Activated naive CD8-positive, alpha-beta T cell (primary cell): ENCODE results near the gene GALNT9.

Experiments used
- H3K27ac Mint-ChIP-seq: one replicate; pipeline ENCODE4 v1.8.0; 2021; ENCODE audit warnings: mixed read lengths
- H3K27me3 Mint-ChIP-seq: one replicate; pipeline ENCODE4 v1.8.0; 2021; ENCODE audit warnings: mixed read lengths
- H3K36me3 Mint-ChIP-seq: one replicate; pipeline ENCODE4 v1.8.0; 2021; ENCODE audit warnings: mixed read lengths
- H3K4me1 Mint-ChIP-seq: one replicate; pipeline ENCODE4 v1.8.0; 2021; ENCODE audit warnings: low read depth, mixed read lengths
- H3K4me3 Mint-ChIP-seq: one replicate; pipeline ENCODE4 v1.8.0; 2021; ENCODE audit warnings: mild to moderate bottlenecking, mixed read lengths
- H3K9me3 Mint-ChIP-seq: one replicate; pipeline ENCODE4 v1.8.0; 2021; ENCODE audit warnings: low read depth, mixed read lengths

Gene GALNT9

GRCh38 chr12:132291402-132292175 lies 37.8 kb downstream of the GALNT9 start:
- Mint-ChIP-seq H3K36me3 (no peaks in the 10 kb centered on the region), H3K4me1 (no peaks in the 10 kb centered on the region), H3K27me3 (peaks cover 8% of the 10 kb centered on the region), H3K27ac (no peak overlapping the region), H3K9me3 (no peaks in the 10 kb centered on the region), H3K4me3 (no peak overlapping the region)

DNA sequence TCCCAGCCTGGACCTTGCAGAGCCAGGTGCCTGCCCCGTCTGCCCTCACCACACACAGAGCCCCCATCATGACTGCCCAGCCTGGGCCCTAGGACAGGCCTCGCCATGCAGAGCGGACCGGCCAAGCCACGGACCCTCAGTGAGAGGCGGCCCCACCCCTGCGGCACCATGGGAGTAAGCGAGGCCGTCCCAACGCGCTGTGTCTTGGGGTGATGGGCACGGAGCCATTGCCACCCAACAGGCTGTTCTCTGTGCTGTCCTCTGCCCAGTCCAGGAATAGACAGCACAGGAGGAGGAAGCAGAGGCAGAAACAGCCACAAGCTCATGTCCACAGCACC lies 39.2 kb downstream of the GALNT9 start:
- Mint-ChIP-seq H3K4me1 (peaks cover 3% of the 10 kb centered on the region), H3K9me3 (no peaks in the 10 kb centered on the region), H3K4me3 (no peak overlapping the region), H3K36me3 (no peaks in the 10 kb centered on the region), H3K27me3 (peaks cover 8% of the 10 kb centered on the region), H3K27ac (no peak overlapping the region)

GRCh38 chr12:132289356-132290202 lies 39.8 kb downstream of the GALNT9 start:
- Mint-ChIP-seq H3K36me3 (no peaks in the 10 kb centered on the region), H3K4me1 (peaks cover 3% of the 10 kb centered on the region), H3K27me3 (peaks cover 8% of the 10 kb centered on the region), H3K27ac (no peak overlapping the region), H3K9me3 (no peaks in the 10 kb centered on the region), H3K4me3 (no peak overlapping the region)

DNA sequence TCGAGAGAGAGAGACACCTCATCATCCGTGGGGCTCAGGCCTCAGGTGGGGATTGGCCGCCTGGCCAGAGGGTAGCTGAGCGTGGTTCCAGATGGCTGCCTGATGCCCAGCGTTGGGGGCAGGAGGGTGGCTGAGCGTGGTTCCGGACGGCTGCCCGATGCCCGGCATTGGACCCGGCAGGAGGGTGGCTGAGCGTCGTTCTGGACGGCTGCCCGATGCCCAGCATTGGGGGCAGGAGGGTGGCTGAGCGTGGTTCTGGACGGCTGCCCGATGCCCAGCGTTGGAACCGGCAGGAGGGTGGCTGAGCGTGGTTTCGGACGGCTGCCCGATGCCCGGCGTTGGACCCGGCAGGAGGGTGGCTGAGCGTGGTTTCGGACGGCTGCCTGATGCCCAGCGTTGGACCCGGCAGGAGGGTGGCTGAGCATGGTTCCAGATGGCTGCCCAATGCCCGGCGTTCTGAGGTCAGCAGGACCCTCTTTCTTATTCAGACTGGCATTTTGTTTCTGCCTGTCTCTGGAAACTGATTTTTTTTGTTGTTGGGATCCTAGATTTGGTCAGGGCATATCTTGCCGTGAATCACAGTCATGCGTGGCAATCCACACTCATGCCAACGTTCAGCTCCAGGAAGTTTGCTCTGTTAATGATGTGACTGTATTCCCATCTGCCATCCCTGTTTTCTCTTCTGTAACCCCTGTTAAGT lies 40.7 kb downstream of the GALNT9 start:
- no peak overlapping the region for H3K27ac Mint-ChIP-seq
- peaks cover 5% of the 10 kb centered on the region for H3K4me1 Mint-ChIP-seq
- no peak overlapping the region for H3K4me3 Mint-ChIP-seq
- no peaks in the 10 kb centered on the region for H3K36me3 Mint-ChIP-seq
- no peaks in the 10 kb centered on the region for H3K9me3 Mint-ChIP-seq
- H3K27me3 Mint-ChIP-seq = peaks cover 12% of the 10 kb centered on the region

DNA sequence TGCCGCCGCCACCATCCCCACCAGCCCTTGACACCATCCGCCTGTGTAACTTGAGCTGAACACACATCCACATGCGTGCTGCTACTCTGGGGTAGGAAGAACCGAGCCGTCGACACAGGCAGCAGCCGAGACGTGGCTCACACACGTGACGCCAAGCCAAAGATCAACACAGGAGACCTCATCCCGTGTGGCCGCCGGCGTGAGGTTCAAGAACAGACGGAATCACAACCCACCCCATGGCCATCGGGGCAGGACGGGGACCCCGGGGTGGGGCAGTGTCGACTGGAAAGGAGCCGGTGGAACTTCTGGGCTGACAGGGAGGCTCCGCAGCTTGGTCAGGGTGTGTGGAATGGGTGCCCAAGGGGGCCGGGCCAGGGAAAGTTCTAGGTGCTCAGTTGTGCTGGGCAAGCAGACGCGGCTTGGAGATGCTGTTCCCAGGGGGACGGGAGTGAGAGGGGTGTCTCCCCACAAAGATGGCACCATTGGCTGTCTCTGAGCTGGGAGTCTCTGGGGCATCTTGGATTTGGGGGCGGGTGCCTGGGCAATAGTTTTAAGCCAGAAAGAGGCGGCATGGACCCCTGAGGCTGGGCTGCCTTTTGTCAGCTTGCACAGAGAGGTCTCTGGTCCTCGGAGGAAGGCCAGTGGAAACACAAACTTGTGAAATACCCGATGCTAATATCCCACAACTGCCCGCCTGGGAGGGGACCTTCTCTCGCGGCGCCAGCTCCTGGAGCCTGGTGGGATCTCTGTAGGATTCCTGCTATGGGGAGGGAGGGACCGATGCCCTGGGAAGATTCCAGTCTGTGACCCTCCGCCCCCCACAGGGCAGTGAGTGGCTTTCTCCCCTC lies 41.8 kb downstream of the GALNT9 start:
- Mint-ChIP-seq H3K4me1 (peaks cover 5% of the 10 kb centered on the region), H3K4me3 (no peak overlapping the region), H3K27ac (no peak overlapping the region), H3K27me3 (peaks cover 9% of the 10 kb centered on the region), H3K36me3 (no peaks in the 10 kb centered on the region), H3K9me3 (no peaks in the 10 kb centered on the region)

GRCh38 chr12:132286912-132287311 lies 42.5 kb downstream of the GALNT9 start:
- peaks cover 5% of the 10 kb centered on the region for H3K4me1 Mint-ChIP-seq
- no peak overlapping the region for H3K4me3 Mint-ChIP-seq
- H3K9me3 Mint-ChIP-seq = no peaks in the 10 kb centered on the region
- H3K27ac Mint-ChIP-seq = no peak overlapping the region
- H3K27me3 Mint-ChIP-seq = peaks cover 9% of the 10 kb centered on the region
- no peaks in the 10 kb centered on the region for H3K36me3 Mint-ChIP-seq

DNA sequence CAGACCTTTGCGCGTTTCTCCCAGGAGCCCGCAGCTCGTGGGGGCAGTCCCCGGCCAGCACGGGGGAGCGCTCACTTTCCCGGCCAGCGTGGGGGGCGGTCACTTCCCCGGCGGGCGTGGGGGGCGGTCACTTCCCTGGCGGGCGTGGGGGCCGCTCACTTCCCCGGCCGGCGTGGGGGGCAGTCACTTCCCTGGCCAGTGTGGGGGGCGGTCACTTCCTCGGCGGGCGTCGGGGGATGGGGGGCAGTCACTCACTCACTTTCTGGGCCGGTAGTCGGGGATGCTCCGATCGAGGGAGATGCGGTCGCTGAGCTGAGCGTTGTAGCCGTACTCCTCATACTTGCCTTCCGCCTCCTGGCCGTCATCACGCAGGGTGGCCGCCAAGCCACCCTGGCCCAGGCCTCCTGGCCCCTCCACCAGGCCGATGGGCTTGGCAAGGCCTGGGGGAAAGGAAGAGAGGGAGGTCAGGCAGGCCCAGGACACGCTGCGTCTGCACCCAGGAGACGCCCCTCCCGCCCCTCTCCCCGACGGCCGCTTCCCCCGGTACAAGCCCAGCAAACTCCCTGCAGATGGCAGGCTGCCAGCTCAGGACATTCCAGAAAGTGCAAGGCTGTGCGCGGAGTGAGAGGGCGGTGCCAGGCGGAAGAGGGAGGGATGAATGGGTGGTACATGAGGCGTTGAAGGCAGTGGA lies 43.3 kb downstream of the GALNT9 start:
- H3K4me3 Mint-ChIP-seq = no peak overlapping the region
- H3K27ac Mint-ChIP-seq = no peak overlapping the region
- no peaks in the 10 kb centered on the region for H3K9me3 Mint-ChIP-seq
- peaks cover 9% of the 10 kb centered on the region for H3K27me3 Mint-ChIP-seq
- peaks cover 5% of the 10 kb centered on the region for H3K4me1 Mint-ChIP-seq
- no peaks in the 10 kb centered on the region for H3K36me3 Mint-ChIP-seq

DNA sequence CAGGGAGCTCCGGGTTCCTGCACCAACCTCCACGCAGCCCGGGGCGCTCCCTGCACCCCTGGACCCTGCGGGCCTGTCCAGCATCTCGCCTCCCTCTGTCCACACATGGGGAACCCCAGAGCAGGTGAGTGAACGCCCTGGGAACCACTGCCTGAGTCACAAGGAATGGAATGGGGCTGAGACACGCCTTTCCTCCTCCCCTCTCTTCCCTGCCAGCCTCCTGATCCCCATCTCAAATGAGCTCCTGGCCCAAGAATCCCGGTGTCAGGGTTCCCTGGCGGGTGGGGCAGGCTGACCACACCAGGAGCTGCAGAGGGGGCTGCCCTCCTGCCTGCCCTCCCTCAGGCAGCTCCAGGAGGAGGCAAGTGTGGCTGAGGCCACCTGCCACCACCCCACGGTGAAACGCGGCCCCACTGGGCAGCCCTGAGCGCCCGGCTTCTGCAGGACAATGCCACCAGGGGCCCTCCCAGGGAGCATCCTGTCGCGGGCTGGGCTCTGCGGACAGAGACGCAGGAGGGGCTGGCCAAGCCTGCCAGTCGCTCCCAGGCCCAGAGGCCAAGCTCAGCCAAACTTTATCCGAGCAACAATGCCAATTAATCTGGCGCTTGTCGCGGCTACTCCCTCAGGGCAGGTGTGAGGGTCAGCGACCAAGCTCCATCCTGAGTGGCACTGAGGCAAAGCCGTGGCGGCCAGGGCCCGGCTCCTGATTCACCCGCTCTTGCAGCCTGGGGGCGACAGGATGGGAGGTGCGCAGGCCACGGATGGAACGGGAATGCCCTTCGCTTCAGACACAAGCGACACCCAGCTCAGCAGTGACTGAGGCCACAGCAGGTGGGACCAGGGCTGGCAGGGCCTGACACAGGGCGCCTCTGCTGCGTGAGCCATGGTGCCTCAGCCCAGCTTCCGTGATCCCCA lies 44.3 kb downstream of the GALNT9 start:
- Mint-ChIP-seq H3K4me3 (no peak overlapping the region), H3K36me3 (no peaks in the 10 kb centered on the region), H3K4me1 (peaks cover 5% of the 10 kb centered on the region), H3K9me3 (no peaks in the 10 kb centered on the region), H3K27me3 (peaks cover 9% of the 10 kb centered on the region), H3K27ac (no peak overlapping the region)

DNA sequence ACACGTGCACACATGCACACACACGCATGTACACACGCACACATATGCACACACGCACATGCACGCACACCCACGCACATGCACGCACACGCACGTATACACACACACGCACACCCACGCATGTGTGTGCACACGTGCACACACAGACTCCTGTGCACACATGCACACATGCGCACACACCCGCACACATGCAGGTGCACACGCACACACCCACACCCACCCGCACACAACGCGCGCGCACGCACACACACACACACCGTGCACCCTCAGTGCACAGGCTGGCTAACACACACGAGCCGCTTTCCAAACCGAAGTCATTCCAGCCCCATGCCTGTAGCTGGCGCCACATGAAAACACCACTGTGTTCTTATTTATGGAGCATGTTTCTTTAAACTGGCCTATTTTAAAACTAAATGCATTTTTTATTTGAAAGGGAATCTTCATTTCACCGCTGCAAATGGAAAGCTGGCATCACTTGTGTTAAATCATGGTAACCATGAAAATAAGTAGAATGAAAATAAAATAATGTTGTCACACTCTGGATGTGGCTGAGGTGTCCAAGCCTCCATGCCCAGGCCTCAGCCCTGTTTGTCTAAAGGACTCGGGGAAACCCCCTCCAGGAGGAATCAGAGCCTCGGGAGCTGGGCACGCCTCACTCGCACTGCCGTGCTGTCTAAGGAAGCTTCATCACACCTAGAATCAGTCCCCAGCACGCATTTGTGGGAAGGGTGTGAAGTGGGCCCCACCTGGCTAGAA lies 45.1 kb downstream of the GALNT9 start:
- no peak overlapping the region for H3K27ac Mint-ChIP-seq
- H3K4me1 Mint-ChIP-seq = peaks cover 5% of the 10 kb centered on the region
- no peak overlapping the region for H3K4me3 Mint-ChIP-seq
- H3K36me3 Mint-ChIP-seq = no peaks in the 10 kb centered on the region
- peaks cover 11% of the 10 kb centered on the region for H3K27me3 Mint-ChIP-seq
- no peaks in the 10 kb centered on the region for H3K9me3 Mint-ChIP-seq

DNA sequence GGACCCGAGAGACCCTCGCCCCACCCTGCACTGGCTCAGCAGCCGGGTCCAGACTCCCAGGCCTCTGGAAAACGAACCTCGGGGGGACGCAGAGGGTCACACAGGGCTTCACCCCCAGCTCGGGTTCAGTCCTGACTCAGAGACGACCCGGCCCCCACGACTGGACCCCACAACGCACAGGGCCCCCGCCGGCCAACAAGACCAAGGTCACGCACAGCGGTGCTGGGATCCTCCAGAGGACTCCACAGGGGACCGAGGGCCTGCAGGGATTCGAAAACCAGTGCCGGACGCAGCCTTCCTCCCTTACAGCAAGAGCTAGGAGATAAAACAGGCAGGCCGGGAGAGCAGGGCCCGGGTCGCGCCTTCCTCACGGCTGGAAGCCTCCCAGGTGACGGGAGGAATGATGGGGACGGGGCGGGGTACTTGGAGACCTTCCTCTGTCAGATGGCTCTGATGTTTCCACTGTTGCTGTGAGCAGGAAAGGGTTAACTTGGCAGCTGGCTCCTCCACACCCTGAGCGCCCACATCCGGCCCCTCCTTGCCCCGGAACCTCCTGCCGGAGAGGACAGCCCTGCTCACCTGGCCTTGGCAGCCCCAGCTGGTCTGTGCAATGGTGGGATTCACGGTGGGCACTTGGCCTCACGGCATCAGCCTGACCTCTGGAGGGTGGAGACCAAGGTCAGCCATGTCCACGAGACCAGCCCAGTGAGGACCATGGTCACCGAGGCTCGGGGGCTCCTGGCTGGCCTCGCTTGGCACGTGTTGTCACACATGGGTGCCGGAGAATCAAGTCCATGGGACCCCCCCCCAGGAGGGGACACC lies 46.2 kb downstream of the GALNT9 start:
- Mint-ChIP-seq H3K27me3 (peaks cover 11% of the 10 kb centered on the region), H3K9me3 (no peaks in the 10 kb centered on the region), H3K36me3 (no peaks in the 10 kb centered on the region), H3K27ac (no peak overlapping the region), H3K4me1 (peaks cover 5% of the 10 kb centered on the region), H3K4me3 (no peak overlapping the region)

DNA sequence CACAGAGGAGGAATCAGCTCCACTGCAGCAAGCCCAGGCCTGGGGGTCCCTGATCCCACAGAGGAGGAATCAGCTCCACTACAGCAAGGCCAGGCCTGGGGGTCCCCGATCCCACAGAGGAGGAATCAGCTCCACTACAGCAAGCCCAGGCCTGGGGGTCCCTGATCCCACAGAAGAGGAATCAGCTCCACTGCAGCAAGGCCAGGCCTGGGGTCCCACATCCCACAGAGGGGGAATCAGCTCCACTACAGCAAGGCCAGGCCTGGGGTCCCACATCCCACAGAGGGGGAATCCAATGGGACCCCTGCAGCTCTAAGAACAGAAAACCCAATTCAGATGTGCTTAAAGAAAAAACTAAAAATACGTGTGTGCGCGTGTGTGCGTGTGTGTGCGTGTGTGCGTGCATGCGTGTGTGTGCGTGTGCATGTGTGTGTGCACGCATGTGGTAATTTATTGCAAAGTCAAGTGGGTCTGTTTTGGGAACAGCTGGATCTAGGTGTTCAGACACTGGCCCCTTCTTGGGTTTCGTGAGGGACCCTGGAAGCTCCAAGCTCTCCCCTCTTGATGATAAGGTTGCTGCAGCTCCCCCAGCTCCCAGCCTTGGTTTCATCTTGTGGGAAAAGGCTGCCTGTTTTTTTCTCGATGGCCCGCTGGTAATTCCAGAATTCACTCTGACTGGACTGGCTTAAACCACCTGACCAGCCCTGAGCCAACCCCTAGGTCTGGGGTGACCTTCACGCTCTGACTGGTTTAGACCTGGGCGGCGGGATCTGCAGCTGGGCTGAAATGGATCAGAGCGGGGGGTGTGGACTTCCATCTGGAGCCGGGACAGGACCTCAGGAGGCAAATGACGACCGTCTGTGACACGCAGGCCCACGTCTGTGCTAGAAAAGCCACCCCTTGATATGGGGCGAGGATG lies 47.1 kb downstream of the GALNT9 start:
- Mint-ChIP-seq H3K9me3 (no peaks in the 10 kb centered on the region), H3K27ac (no peak overlapping the region), H3K4me1 (peaks cover 5% of the 10 kb centered on the region), H3K27me3 (peaks cover 10% of the 10 kb centered on the region), H3K36me3 (no peaks in the 10 kb centered on the region), H3K4me3 (no peak overlapping the region)
